Mesenchymal stem cell (in vitro differentiated cells and primary cell): ENCODE measurements around the gene ARHGEF19.

ENCODE experiments used
- DNase-seq: peaks from one replicate; pipeline ENCODE4 v3.0.0-alpha.2; 2013
- H2AFZ ChIP-seq: one replicate; pipeline ENCODE4 v1.6.1; 2013; ENCODE audit warnings: low read depth, mild to moderate bottlenecking, control low read depth, inconsistent platforms, low read length, moderate library complexity
- H2AK5ac ChIP-seq: 2 replicates; pipeline ENCODE4 v1.6.1; 2013; ENCODE audit warnings: low read length, moderate library complexity, mild to moderate bottlenecking, inconsistent platforms; ENCODE audit not compliant: severe bottlenecking
- H2BK120ac ChIP-seq: one replicate; pipeline ENCODE4 v1.6.1; 2013; ENCODE audit warnings: low read depth, mild to moderate bottlenecking, inconsistent platforms, low read length, moderate library complexity
- H2BK12ac ChIP-seq, 2 experiments: one replicate each; pipeline ENCODE4 v1.6.1; 2013; ENCODE audit warnings: inconsistent platforms in 2 of 2, low read length in 2 of 2, mild to moderate bottlenecking in 2 of 2, moderate library complexity in 2 of 2, control low read depth in 1 of 2
- H2BK15ac ChIP-seq: one replicate; pipeline ENCODE4 v1.6.1; 2013; ENCODE audit warnings: mild to moderate bottlenecking, low read depth, inconsistent platforms; ENCODE audit not compliant: poor library complexity, severe bottlenecking
- H2BK5ac ChIP-seq: 2 replicates; pipeline ENCODE4 v1.6.1; 2013; ENCODE audit warnings: low read depth, mild to moderate bottlenecking, low read length, control low read depth, inconsistent platforms; ENCODE audit not compliant: poor library complexity, severe bottlenecking
- H3K14ac ChIP-seq, 2 experiments: one replicate each; pipeline ENCODE4 v1.6.1; 2013; ENCODE audit warnings: inconsistent platforms in 2 of 2, low read length in 2 of 2, control low read depth in 1 of 2, mild to moderate bottlenecking in 1 of 2, moderate library complexity in 1 of 2
- H3K18ac ChIP-seq, 2 experiments: one replicate each; pipeline ENCODE4 v1.6.1; 2013; ENCODE audit warnings: inconsistent platforms in 2 of 2, low read length in 2 of 2, control low read depth in 1 of 2, low read depth in 1 of 2, mild to moderate bottlenecking in 1 of 2
- H3K23ac ChIP-seq, 2 experiments: one replicate each; pipeline ENCODE4 v1.6.1; 2013; ENCODE audit warnings: inconsistent platforms in 2 of 2, low read length in 2 of 2, mild to moderate bottlenecking in 2 of 2, moderate library complexity in 2 of 2, control low read depth in 1 of 2
- H3K27ac ChIP-seq: 2 replicates; pipeline ENCODE4 v1.5.1; 2013; ENCODE audit warnings: mild to moderate bottlenecking, moderate library complexity, low read length, control low read depth, inconsistent platforms; ENCODE audit not compliant: poor library complexity, severe bottlenecking
- H3K27me3 ChIP-seq, 2 experiments: 2 replicates each; pipeline versions ENCODE4 v1.6.1 to v1.7.0; 2013; ENCODE audit warnings: low read length in 2 of 2, mild to moderate bottlenecking in 2 of 2, moderate library complexity in 2 of 2, control low read depth in 1 of 2, inconsistent platforms in 1 of 2; ENCODE audit not compliant: control insufficient read depth in 1 of 2, insufficient read depth in 1 of 2
- H3K36me3 ChIP-seq, 2 experiments: 2 replicates each; pipeline versions ENCODE4 v1.6.1 to v1.7.0; 2013; ENCODE audit warnings: low read length in 2 of 2, control low read depth in 1 of 2, inconsistent platforms in 1 of 2, low read depth in 1 of 2, mild to moderate bottlenecking in 1 of 2; ENCODE audit not compliant: insufficient read depth in 2 of 2, control insufficient read depth in 1 of 2
- H3K4ac ChIP-seq, 2 experiments: one replicate each; pipeline ENCODE4 v1.6.1; 2013; ENCODE audit warnings: inconsistent platforms in 2 of 2, low read length in 2 of 2, mild to moderate bottlenecking in 2 of 2, moderate library complexity in 2 of 2, control low read depth in 1 of 2, low read depth in 1 of 2
- H3K4me1 ChIP-seq: 2 replicates; pipeline ENCODE4 v1.6.1; 2013; ENCODE audit warnings: low read depth, low read length, control low read depth; ENCODE audit not compliant: control insufficient read depth, insufficient read depth
- H3K4me2 ChIP-seq: 2 replicates; pipeline ENCODE4 v1.6.1; 2013; ENCODE audit warnings: low read length, mild to moderate bottlenecking, inconsistent platforms; ENCODE audit not compliant: poor library complexity, severe bottlenecking
- H3K4me3 ChIP-seq, 2 experiments: 2 replicates each; pipeline versions ENCODE4 v1.5.1 to v1.7.0; 2013; ENCODE audit warnings: low read length in 2 of 2, mild to moderate bottlenecking in 2 of 2, control low read depth in 1 of 2, low read depth in 1 of 2; ENCODE audit not compliant: insufficient read depth in 1 of 2
- H3K79me1 ChIP-seq: replicated peaks from 2 replicates; pipeline ENCODE4 v1.6.1; 2013; ENCODE audit warnings: mild to moderate bottlenecking, control low read depth, low read length, inconsistent platforms; ENCODE audit not compliant: poor library complexity, severe bottlenecking
- H3K9ac ChIP-seq: 2 replicates; pipeline ENCODE4 v1.7.0; 2013; ENCODE audit warnings: mild to moderate bottlenecking, low read length, moderate library complexity
- H3K9me3 ChIP-seq: 2 replicates; pipeline ENCODE4 v1.7.0; 2013; ENCODE audit warnings: mild to moderate bottlenecking, low read length; ENCODE audit not compliant: control insufficient read depth
- H4K8ac ChIP-seq: one replicate; pipeline ENCODE4 v1.6.1; 2013; ENCODE audit warnings: inconsistent platforms, mild to moderate bottlenecking, low read length, moderate library complexity
- H4K91ac ChIP-seq: one replicate; pipeline ENCODE4 v1.6.1; 2013; ENCODE audit warnings: mild to moderate bottlenecking, low read length, inconsistent platforms
- WGBS: methylation state at CpG from one replicate; pipeline ENCODE4 v1.1.7; 2013; ENCODE audit warnings: mixed read lengths; 5-methylcytosine and 5-hydroxymethylcytosine counted together

ARHGEF19 gene

DNA sequence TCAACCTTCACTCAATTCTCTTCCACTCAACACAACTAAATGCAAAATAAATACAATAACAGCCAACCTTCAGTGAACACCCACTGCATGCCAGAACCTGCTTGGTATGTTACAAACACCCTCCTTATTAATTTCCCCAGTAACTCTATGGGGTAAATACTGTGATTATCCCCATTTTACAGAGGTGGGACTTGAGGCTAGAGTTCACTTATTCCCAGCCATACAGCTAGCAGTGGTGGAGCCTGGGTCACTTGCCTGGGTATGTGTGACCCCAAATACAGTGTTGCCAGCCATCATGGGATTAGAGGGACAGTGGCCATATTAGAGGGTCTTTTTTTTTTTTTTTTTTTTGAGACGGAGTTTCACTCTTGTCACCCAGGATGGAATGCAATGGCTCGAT lies 22.9 kb upstream of the ARHGEF19 start:
- Histone ChIP-seq H2BK15ac (no peak overlapping the region), H3K4me2 (no peak overlapping the region)
- WGBS: 90% methylated on average over 1 of the region's 2 CpGs

GRCh38 chr1:16233431-16233830 lies 21.0 kb upstream of the ARHGEF19 start:
- Histone ChIP-seq H3K4me2 (no peak overlapping the region), H2BK120ac (no peak overlapping the region), H3K27me3 (peaks cover 3 to 4% of the 10 kb centered on the region in 2 experiments), H3K4me1 (peaks cover 22% of the 10 kb centered on the region), H2BK15ac (no peak overlapping the region), H3K14ac (no peak overlapping the region), H4K8ac (no peak overlapping the region), H4K91ac (no peak overlapping the region), H3K18ac (no peak overlapping the region), H2BK12ac (no peak overlapping the region), H3K4ac (no peak overlapping the region), H2AFZ (no peak overlapping the region), H2AK5ac (no peak overlapping the region), H3K27ac (no peak overlapping the region), H3K36me3 (peaks cover 3 to 14% of the 10 kb centered on the region in 2 experiments), H3K4me3 (no peak overlapping the region), H3K9me3 (no peaks in the 10 kb centered on the region), H3K23ac (no peak overlapping the region), H2BK5ac (no peak overlapping the region), H3K79me1 (peaks cover 5% of the 10 kb centered on the region), H3K9ac (no peak overlapping the region)
- no peak for DNase-seq
- WGBS: 97% methylated on average over 8 of the region's 8 CpGs

More for the DNA sequence above, 22.9 kb upstream of the ARHGEF19 start:
- Histone ChIP-seq H3K36me3 (peaks cover 3 to 14% of the 10 kb centered on the region in 2 experiments), H3K9ac (no peak overlapping the region), H3K18ac (no peak overlapping the region), H2BK5ac (no peak overlapping the region), H4K8ac (no peak overlapping the region), H2BK12ac (no peak overlapping the region), H2AFZ (no peak overlapping the region), H3K23ac (no peak overlapping the region), H3K4me3 (no peak overlapping the region), H2AK5ac (no peak overlapping the region), H3K9me3 (no peaks in the 10 kb centered on the region), H2BK120ac (no peak overlapping the region), H3K14ac (no peak overlapping the region), H3K79me1 (peaks cover 5% of the 10 kb centered on the region), H3K27me3 (no peaks in the 10 kb centered on the region), H3K27ac (no peak overlapping the region), H4K91ac (no peak overlapping the region), H3K4me1 (peaks cover 22% of the 10 kb centered on the region), H3K4ac (no peak overlapping the region)
- no peak for DNase-seq

DNA sequence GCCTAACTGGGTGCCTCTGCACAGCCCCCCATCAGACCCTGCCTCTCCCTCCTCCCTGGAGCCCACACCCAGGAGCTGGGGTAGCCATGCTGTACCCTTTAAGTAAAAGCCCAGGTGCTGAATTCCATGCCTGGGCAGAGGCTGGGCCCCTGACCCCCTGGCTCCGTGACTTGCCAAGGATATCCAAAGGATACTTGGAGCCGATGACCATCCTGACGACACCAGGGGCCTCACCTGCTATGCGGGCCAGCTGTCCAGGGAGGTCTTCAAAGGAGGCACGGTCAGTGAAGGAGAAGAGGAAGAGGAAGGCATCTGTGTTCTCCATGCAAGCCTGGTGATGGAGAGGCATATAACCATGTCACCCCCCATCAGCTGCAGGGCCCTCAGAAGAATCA lies 19.9 kb upstream of the ARHGEF19 start:
- Histone ChIP-seq H2AK5ac (peak overlapping the region; percentile 6), H4K8ac (no peak overlapping the region), H3K27me3 (peaks cover 15% of the 10 kb centered on the region in 2 experiments), H3K18ac (no peak overlapping the region), H3K4me2 (no peak overlapping the region), H3K9me3 (peaks cover 3% of the 10 kb centered on the region), H3K4ac (no peak overlapping the region), H3K4me1 (peaks cover 28% of the 10 kb centered on the region), H2AFZ (no peak overlapping the region), H3K9ac (no peak overlapping the region), H4K91ac (peak overlapping the region; percentile 37), H3K23ac (no peak overlapping the region), H2BK15ac (no peak overlapping the region), H2BK120ac (no peak overlapping the region), H2BK12ac (no peak overlapping the region), H3K79me1 (peaks cover 5% of the 10 kb centered on the region), H3K4me3 (no peak overlapping the region), H3K27ac (no peak overlapping the region), H3K36me3 (peaks cover 3 to 14% of the 10 kb centered on the region in 2 experiments), H3K14ac (no peak overlapping the region), H2BK5ac (no peak overlapping the region)
- 94% methylated on average over 5 of the region's 5 CpGs for WGBS
- DNase-seq: no peak

DNA sequence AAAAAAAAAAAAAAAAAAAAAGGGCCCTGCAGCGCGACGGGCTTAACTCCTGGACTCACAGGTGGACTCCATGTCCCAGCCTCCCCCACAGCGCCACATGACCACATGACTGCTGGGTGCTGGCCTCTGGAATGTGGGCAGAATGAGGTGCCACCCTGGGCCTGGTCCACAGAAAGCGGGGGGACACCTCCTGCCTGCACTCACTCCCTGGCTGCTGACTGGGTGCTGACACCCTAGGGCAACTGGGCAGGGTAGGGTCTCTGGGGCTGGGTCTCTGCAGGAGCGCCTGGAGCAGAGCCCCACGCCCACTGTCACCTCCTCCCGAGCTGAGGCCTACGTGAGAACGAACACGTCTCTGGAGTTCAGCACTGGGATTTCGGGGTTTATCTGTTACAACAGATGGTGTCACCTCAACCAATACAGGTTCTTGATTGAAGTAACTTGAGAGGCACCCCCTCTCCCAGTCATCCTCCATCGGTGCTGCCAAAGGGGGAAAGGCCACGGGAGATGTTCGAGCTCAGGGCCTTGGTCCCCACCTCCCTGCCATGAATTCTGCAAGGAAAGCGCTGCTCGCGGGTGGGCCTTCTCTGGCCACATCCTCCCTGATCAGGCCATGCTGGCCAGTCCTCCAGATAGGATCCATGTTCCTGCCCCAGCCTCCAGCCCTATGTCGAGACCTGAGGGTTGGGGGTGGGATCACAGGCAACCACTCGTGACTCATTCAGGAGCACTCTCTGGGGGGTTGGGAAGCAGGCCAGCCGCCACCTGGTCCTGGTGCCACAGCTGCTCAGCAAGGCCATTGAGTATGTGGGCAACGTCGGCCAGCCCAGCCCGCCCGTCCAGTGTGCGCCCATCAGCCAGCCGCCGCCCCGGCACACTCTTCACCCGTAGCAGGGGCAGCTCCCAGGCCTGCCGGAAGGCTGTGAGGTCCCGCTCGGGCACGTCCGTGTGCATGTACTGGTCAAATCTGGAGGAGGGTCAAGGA lies 19.2 kb upstream of the ARHGEF19 start:
- no peak overlapping the region for H3K4me2 ChIP-seq
- no peak overlapping the region for H2BK12ac ChIP-seq
- H3K4me1 ChIP-seq: peaks cover 33% of the 10 kb centered on the region
- H3K27ac ChIP-seq: no peak overlapping the region
- no peak overlapping the region for H3K9ac ChIP-seq
- no peak overlapping the region for H2BK120ac ChIP-seq
- H2BK5ac ChIP-seq: no peak overlapping the region
- no peak overlapping the region for H2AK5ac ChIP-seq
- H3K9me3 ChIP-seq: peaks cover 4% of the 10 kb centered on the region
- H3K4ac ChIP-seq: no peak overlapping the region
- H3K18ac ChIP-seq: peak overlapping the region in 1 of 2 experiments; percentile 11
- H2AFZ ChIP-seq: no peak overlapping the region
- peaks cover 3 to 14% of the 10 kb centered on the region in 2 experiments for H3K36me3 ChIP-seq
- H3K23ac ChIP-seq: no peak overlapping the region
- no peak for DNase-seq
- H2BK15ac ChIP-seq: no peak overlapping the region
- H3K4me3 ChIP-seq: no peak overlapping the region
- 89% methylated on average over 35 of the region's 35 CpGs for WGBS
- H3K27me3 ChIP-seq: peaks cover 20 to 21% of the 10 kb centered on the region in 2 experiments
- no peak overlapping the region for H4K8ac ChIP-seq
- peaks cover 4% of the 10 kb centered on the region for H3K79me1 ChIP-seq
- H3K14ac ChIP-seq: peak overlapping the region in 1 of 2 experiments; percentile 35
- peak overlapping the region; percentile 43 for H4K91ac ChIP-seq
